Measurements from ENCODE around the gene TOMM20. TPM values are rescaled to one million over a fixed set of nuclear protein-coding genes. Genes with fewer than 3 reads are reported as not detected.
"Not testable (repeated sequence)": the region's sequence is repeated elsewhere in the genome, so short reads cannot be mapped to it uniquely, and the experiment has no call there.

TOMM20 gene
- total RNA-seq, 1 experiment from 2014 or later: 184 TPM

GRCh38 chr1:235093013-235093695 is 35.5 kb downstream of the TOMM20 start:
- ChIA-PET CTCF (interaction anchor here (0.6 to 1.8 kb wide), 61 partner anchors 9 to 968 kb away, joined by 3 to 37 read pairs (median 4); partner anchors contain the start of genes B3GALNT2, COA6 and IRF2BP2), POLR2A (interaction anchor here (0.5 kb wide), 1 partner anchor 11 kb away, joined by 3 read pairs; no protein-coding TSS in a partner anchor)
- H3K9me3 Mint-ChIP-seq: no peaks in the 10 kb centered on the region
- no peak overlapping the region for H3K27ac Mint-ChIP-seq
- no peaks in the 10 kb centered on the region; the same call in 1 of the 2 replicates for H3K27me3 Mint-ChIP-seq (ENCODE audit: low read depth)
- ATAC-seq (peak; percentile 78), DNase-seq (ENCODE audit: low spot score) (peak; percentile 68)
- peaks cover 36% of the 10 kb centered on the region for H3K4me1 Mint-ChIP-seq
- peak overlapping the region; percentile 67 for H3K4me3 Mint-ChIP-seq
- TF ChIP-seq ZNF416 (CRISPR knock-in tag; IDR thresholded peaks at IDR 0.05) (0 out of 2 replicates have a peak, but pooled peaks have one; percentile 34), AR (CRISPR knock-in tag; IDR thresholded peaks at IDR 0.05) (no peak), ARID4B (CRISPR knock-in tag; IDR thresholded peaks at IDR 0.05; ENCODE audit: borderline replicate concordance) (0 out of 2 replicates have a peak, but pooled peaks have one; percentile 44), USF1 (CRISPR knock-in tag; IDR thresholded peaks at IDR 0.05) (peak; percentile 40; the same call in 1 of the 2 replicates), MAX (CRISPR knock-in tag; IDR thresholded peaks at IDR 0.05) (peak; percentile 72), USF2 (CRISPR knock-in tag; IDR thresholded peaks at IDR 0.05) (no peak), ZNF423 (CRISPR knock-in tag; IDR thresholded peaks at IDR 0.05) (peak; percentile 21; the same call in 1 of the 2 replicates), ZNF263 (CRISPR knock-in tag; IDR thresholded peaks at IDR 0.05; ENCODE audit: low read depth) (no peak)
- H3K36me3 Mint-ChIP-seq: no peaks in the 10 kb centered on the region

GRCh38 chr1:235092415-235092814 is 36.2 kb downstream of the TOMM20 start:
- H3K4me3 Mint-ChIP-seq; ATAC-seq; H3K36me3 Mint-ChIP-seq; H3K27ac Mint-ChIP-seq; H3K9me3 Mint-ChIP-seq; DNase-seq (ENCODE audit: low spot score); H3K27me3 Mint-ChIP-seq (ENCODE audit: low read depth); POLR2A ChIA-PET: not testable (repeated sequence)
- CTCF ChIA-PET: interaction anchor here (0.7 to 1.8 kb wide), 6 partner anchors 48 to 617 kb away, joined by 3 to 37 read pairs (median 6); no protein-coding TSS in a partner anchor
- H3K4me1 Mint-ChIP-seq: peaks cover 36% of the 10 kb centered on the region

GRCh38 chr1:235092045-235092406 is 36.6 kb downstream of the TOMM20 start:
- H3K4me3 Mint-ChIP-seq; H3K9me3 Mint-ChIP-seq; POLR2A ChIA-PET; DNase-seq (ENCODE audit: low spot score); H3K36me3 Mint-ChIP-seq; ATAC-seq; H3K27me3 Mint-ChIP-seq (ENCODE audit: low read depth); H3K27ac Mint-ChIP-seq: not testable (repeated sequence)
- peaks cover 36% of the 10 kb centered on the region for H3K4me1 Mint-ChIP-seq
- CTCF ChIA-PET: interaction anchor here (0.7 to 1.8 kb wide), 5 partner anchors 49 to 617 kb away, joined by 3 to 7 read pairs (median 6); no protein-coding TSS in a partner anchor
